A673 (cell line): ENCODE results near the gene SRRT.

Source experiments
- CTCF ChIP-seq: fragments of 300-800, 200-600 bp; sonication (generic); conservative IDR thresholded peaks from 2 replicates; pipeline ENCODE4 v1.5.1; 2017; ENCODE audit warnings: low read depth, mild to moderate bottlenecking, antibody characterized with exemption, low read length, moderate library complexity, mixed read lengths
- EZH2 ChIP-seq: fragments of 200-600 bp; sonication (generic); IDR thresholded peaks from 2 replicates; pipeline ENCODE4 v1.6.1; 2017; ENCODE audit warnings: borderline replicate concordance, low read depth, mild to moderate bottlenecking, mixed read lengths, antibody characterized with exemption, low read length; ENCODE audit not compliant: poor library complexity, severe bottlenecking

DNA sequence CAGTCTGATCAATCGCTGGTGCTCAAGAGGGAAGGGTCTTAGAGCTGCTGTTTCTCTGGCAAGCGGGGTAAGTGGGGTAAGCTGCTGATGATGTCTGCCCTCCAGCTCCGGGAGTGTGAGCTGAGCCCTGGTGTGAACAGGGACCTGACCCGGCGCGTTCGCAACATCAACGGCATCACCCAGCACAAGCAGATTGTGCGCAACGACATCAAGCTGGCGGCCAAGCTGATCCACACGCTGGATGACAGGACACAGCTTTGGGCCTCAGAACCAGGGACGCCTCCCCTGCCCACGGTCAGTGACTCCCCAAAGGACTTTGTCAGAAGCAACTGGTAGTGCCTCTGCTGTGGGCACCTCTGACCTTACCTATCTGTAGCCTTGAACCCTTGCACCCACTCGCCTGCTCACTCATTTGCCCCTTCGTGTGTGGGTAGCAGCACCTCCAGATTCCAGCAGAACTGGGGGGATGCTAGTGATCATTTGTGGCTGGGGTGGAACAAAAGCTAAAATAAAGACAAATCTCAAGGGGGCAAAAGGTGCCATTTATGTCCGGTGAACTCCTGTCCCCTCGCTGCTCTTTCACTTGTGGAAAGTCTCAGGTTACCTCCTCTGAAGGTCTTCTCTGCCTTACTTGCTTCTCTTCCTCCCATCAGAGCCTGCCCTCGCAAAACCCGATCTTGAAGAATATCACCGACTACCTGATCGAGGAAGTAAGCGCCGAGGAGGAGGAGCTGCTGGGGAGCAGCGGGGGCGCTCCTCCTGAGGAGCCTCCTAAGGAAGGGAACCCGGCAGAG lies 11.4 kb downstream of the SRRT start:
- TF ChIP-seq CTCF (no peak), EZH2 (no peak)
